GM20431 (cell line): ENCODE measurements around the gene KLHL11.

Source experiments
- in situ Hi-C: fragments of 300-500 bp; cut with MseI, MboI; formaldehyde crosslinking; loops from one replicate; pipeline ENCODE4 v1.15.0; 2020; ENCODE audit warnings: low sequenced_read_pairs; ENCODE audit not compliant: unreplicated experiment

KLHL11 gene

GRCh38 chr17:41812381-41813151 is 52.7 kb downstream of the KLHL11 start, which contains the start of gene FKBP10:
FKBP10 (plus strand) TSS chr17:41813004; CDS start chr17:41813035, 31 bp downstream.
- in situ Hi-C loops, result no loop called here

DNA sequence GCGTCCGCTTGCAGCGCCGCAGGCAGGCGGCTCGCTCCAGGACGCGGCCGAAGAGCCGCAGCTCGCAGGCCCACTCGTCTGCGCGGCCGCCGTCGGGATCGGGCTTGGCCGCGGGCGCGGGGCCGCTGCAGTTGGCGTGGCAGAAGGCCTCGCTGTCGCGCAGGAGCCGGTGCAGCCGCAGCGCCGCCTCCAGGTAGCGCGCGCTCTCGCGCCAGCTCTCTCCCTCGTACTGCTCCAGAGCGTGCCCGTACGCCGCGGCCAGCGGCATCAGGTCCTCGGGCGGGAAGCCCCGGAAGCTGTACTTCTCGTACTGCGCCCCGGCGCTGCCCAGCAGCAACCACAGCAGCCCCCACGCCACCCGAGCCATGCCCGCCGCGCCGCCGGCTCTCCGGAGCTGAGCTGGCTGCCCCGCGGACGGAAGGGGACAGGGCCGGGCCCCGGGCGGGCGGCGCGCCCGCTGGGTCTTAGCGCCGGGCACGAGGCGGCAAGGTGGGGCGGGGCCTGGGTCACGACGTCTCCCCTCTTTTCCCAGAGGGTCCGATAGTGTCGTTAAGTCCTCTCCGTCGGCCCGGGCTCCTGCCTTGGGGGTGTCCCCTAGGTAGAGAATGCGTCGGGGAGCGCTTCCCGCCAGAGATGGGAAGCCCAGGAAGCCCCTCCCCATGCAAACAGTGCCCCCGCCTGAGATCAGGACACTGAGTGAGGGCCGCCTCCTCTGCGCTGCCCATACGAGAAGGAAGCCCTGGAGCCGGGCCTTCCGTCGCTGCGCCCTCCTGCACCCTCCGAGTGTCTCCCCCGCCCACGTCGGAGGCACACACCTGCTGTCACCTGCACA is 53.5 kb downstream of the KLHL11 start, which contains the start of gene P3H4:
Gene P3H4 (minus strand): TSS at position 401 of the 832 bp plus-strand sequence. CDS start 34 bp downstream, at position 367.
- in situ Hi-C loops, result no loop called here

DNA sequence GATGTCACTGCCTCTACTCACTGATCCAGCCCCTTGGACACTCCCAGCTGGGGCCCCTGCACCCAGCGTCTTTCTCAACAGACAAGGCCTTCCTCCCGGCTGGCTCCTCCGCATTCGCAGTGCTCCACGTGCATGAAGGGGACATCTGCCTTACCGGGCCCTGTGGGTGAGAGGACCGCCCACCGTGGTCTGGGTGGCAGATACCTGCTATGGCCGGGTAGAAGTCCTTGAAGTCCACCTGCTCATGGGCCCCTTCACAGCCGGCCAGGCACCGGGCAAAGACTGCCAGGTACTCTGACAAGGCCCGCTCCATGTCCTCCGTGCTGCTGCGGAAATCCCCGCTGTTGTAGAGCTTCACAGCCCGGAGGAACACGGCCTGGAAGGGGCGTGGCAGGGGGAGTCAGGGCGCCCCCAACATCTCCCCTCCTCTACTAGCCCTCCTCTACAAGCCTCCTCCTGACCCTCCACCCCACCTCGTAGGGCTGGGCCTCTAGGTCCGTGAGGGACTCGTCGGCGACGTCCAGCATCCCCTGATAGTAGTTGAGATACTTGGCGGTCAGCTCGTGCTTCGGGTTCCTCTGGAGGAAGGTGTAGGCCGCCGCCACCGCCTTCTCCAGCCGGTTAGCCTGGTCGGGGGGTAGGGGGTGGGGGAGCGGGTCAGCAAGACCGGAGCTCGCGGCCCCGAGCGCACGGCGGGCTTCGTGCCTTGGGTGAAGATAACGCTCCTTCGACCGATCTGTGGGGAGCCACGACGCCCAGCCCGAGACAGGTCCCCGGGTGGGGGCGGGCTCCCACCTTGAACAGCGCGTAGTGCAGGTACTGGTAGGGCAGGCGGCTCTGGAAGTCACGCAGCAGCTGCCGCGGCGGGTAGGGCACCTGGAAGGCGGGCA is 54.3 kb downstream of the KLHL11 start:
- in situ Hi-C loops, result no loop called here

- in situ Hi-C loops, result loop anchor here (10.0 kb wide), 1 partner anchor 72 kb away; the partner anchor contains the start of gene HAP1
These were observed 58.4 kb downstream of the KLHL11 start for GRCh38 chr17:41806685-41807445.
